GM12801 (cell line): ENCODE measurements around the gene CAPN11.
A peak's percentile ranks its signal among the peaks of the same experiment; 100 is the strongest.

ENCODE experiments used
- CTCF ChIP-seq: IDR thresholded peaks from one replicate; pipeline ENCODE4 v1.5.1; 2011; ENCODE audit warnings: control low read depth; ENCODE audit not compliant: insufficient read length; ENCODE audit errors: extremely low read depth

The CAPN11 gene

GRCh38 chr6:44151348-44152108, 7.1 kb upstream of the CAPN11 start:
- peak; percentile 84 for TF ChIP-seq CTCF

- TF ChIP-seq CTCF: no peak
These were observed 6.5 kb upstream of the CAPN11 start for GRCh38 chr6:44152109-44152461.

- no peak for TF ChIP-seq CTCF
These were observed 6.1 kb upstream of the CAPN11 start for GRCh38 chr6:44152533-44152932.

GRCh38 chr6:44154067-44154466, 4.6 kb upstream of the CAPN11 start:
- TF ChIP-seq CTCF: no peak

DNA sequence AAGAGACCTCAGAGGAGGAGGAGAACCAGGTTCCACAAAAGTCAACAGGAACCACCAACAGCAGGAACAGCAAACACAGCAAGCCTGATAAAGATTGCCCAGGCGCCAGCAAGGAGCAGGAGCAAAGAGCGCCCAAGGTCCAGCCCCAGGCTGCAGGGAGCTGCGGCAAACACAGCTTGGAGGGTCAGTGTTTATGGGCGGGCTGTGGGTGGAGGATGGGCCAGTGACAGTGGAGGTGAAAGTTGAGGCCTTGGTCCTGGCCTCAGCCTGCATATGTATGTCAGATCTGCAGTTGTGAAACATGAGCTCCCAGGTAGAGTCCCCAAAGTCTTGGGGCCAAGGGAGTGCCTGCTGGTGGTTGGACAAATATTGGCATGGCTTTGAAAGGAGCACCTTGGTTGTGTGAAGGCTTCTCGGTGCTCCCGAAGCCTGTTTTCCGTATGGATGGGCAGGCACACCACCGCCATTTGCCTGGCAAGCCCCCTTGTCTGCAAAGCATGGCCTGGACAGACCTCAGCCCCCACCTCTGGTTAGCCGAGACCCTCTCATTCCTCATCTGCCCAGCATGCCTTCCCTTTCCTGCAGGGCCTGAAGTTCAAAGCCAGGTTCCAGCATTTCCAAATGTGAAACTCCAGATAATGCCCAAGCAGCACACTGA, 2.0 kb upstream of the CAPN11 start:
- TF ChIP-seq CTCF: no peak

GRCh38 chr6:44157152-44157521, 1.5 kb upstream of the CAPN11 start:
- no peak for TF ChIP-seq CTCF

DNA sequence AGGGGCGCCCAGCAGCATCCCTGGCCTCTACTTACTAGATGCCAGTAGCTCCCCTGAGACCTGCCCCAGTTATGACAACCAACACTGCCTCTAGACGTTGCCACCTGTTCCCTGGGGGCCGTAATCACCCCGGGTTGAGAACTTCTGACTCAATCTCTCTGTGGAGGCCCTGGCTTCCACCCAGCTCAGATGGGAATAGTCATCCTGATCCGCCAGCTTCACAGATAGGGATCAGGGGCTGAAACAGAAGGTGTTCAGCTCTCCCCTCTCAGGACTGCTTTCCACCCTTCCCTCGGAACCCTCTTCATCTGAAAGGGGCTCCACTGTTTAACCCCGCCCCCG, 3.3 kb downstream of the CAPN11 start:
- TF ChIP-seq CTCF: no peak
